GM23338 (cell line): ENCODE measurements around the gene DYNLRB1. TPM values are rescaled to one million over a fixed set of nuclear protein-coding genes. Genes with fewer than 3 reads are reported as not detected.

Source experiments
- ATAC-seq: fragments of 200-7000 bp; cut with Tn5 transposase; 3 replicates; pipeline ENCODE4 v1.9.1; 2020
- DNase-seq: peaks from one replicate; pipeline ENCODE4 v3.0.0-alpha.2; 2015; ENCODE audit warnings: low spot score
- H2AFZ ChIP-seq: fragments of 200-600 bp; sonication (generic); 2 replicates; pipeline ENCODE4 v1.8.0; 2016; ENCODE audit warnings: antibody characterized with exemption, mild to moderate bottlenecking, moderate library complexity
- H3F3A ChIP-seq: fragments of 200-600 bp; sonication (generic); replicated peaks from 2 replicates; pipeline ENCODE4 v1.8.0; 2017; ENCODE audit warnings: antibody characterized with exemption, mixed run types, low read depth
- H3K27ac ChIP-seq: fragments of 200-600 bp; sonication (generic); 2 replicates; pipeline ENCODE4 v1.6.1; 2016; ENCODE audit warnings: low read depth
- H3K27me3 ChIP-seq: fragments of 200-600 bp; sonication (generic); 2 replicates; pipeline ENCODE4 v1.8.0; 2016; ENCODE audit warnings: mild to moderate bottlenecking, mixed run types, moderate library complexity; ENCODE audit not compliant: insufficient read depth
- H3K36me3 ChIP-seq: fragments of 200-600 bp; sonication (generic); 2 replicates; pipeline ENCODE4 v1.8.0; 2016; ENCODE audit warnings: mild to moderate bottlenecking; ENCODE audit not compliant: insufficient read depth
- H3K4me1 ChIP-seq: fragments of 200-600 bp; sonication (generic); 2 replicates; pipeline ENCODE4 v1.8.0; 2016; ENCODE audit warnings: mild to moderate bottlenecking, moderate library complexity; ENCODE audit not compliant: insufficient read depth
- H3K4me2 ChIP-seq: fragments of 200-600 bp; sonication (generic); 2 replicates; pipeline ENCODE4 v1.7.1; 2017; ENCODE audit warnings: mixed run types
- H3K4me3 ChIP-seq: fragments of 200-600 bp; sonication (generic); 2 replicates; pipeline ENCODE4 v1.6.1; 2016; ENCODE audit warnings: mixed run types
- H3K79me2 ChIP-seq: fragments of 200-600 bp; sonication (generic); replicated peaks from 2 replicates; pipeline ENCODE4 v1.8.0; 2017; ENCODE audit warnings: mild to moderate bottlenecking; ENCODE audit not compliant: insufficient read depth
- H3K9me2 ChIP-seq: fragments of 200-600 bp; sonication (generic); 2 replicates; pipeline ENCODE4 v1.8.0; 2017; ENCODE audit not compliant: insufficient read depth
- H4K20me1 ChIP-seq: fragments of 200-600 bp; sonication (generic); replicated peaks from 2 replicates; pipeline ENCODE4 v1.8.0; 2017; ENCODE audit warnings: mild to moderate bottlenecking; ENCODE audit not compliant: insufficient read depth
- H3K27ac Mint-ChIP-seq: 2 replicates; pipeline ENCODE4 v1.8.0; 2020; ENCODE audit warnings: inconsistent platforms, mild to moderate bottlenecking, moderate library complexity, mixed read lengths
- H3K27me3 Mint-ChIP-seq: 3 replicates; pipeline ENCODE4 v1.8.0; 2022; ENCODE audit warnings: low read depth, mild to moderate bottlenecking, moderate library complexity, mixed read lengths, inconsistent platforms; ENCODE audit not compliant: insufficient read depth, poor library complexity
- H3K36me3 Mint-ChIP-seq: 3 replicates; pipeline ENCODE4 v1.8.0; 2021; ENCODE audit warnings: low read depth, mild to moderate bottlenecking, inconsistent platforms, moderate library complexity, mixed read lengths
- H3K4me1 Mint-ChIP-seq: 3 replicates; pipeline ENCODE4 v1.8.0; 2020; ENCODE audit warnings: mild to moderate bottlenecking, inconsistent platforms, mixed read lengths
- H3K4me3 Mint-ChIP-seq: 3 replicates; pipeline ENCODE4 v1.8.0; 2021; ENCODE audit warnings: moderate library complexity, mild to moderate bottlenecking, inconsistent platforms, mixed read lengths
- H3K9me3 Mint-ChIP-seq: 3 replicates; pipeline ENCODE4 v1.8.0; 2020; ENCODE audit warnings: moderate library complexity, mild to moderate bottlenecking, inconsistent platforms, mixed read lengths
- CREB1 ChIP-seq: fragments of 250-450 bp; sonication (Bioruptor Pico); IDR thresholded peaks from 2 replicates; pipeline ENCODE4 v1.5.0; 2020; ENCODE audit warnings: low read depth, mild to moderate bottlenecking, moderate library complexity
- CTCF ChIP-seq, 2 experiments: fragments of 200-600 bp in 1 of 2; sonication (generic) in 1 of 2; conservative IDR thresholded peaks; 2 replicates each; pipeline versions ENCODE4 v1.5.1 to v1.6.1; 2016 to 2017; ENCODE audit warnings: antibody characterized with exemption in 2 of 2, low read depth in 2 of 2, mild to moderate bottlenecking in 2 of 2, moderate library complexity in 1 of 2
- ETS1 ChIP-seq: IDR thresholded peaks from 2 replicates; pipeline ENCODE4 v1.6.1; 2016; ENCODE audit warnings: antibody characterized with exemption
- EZH2 ChIP-seq: fragments of 200-600 bp; sonication (generic); IDR thresholded peaks from one replicate; pipeline ENCODE4 v1.8.0; 2017; ENCODE audit warnings: antibody characterized with exemption, mild to moderate bottlenecking, low read depth; ENCODE audit not compliant: unreplicated experiment
- EZH2phosphoT487 ChIP-seq: fragments of 200-600 bp; sonication (generic); IDR thresholded peaks from one replicate; pipeline ENCODE4 v1.8.1; 2018; ENCODE audit warnings: antibody characterized with exemption; ENCODE audit not compliant: unreplicated experiment
- JUNB ChIP-seq: IDR thresholded peaks from one replicate; pipeline ENCODE4 v1.6.1; 2016; ENCODE audit warnings: antibody characterized with exemption; ENCODE audit not compliant: unreplicated experiment
- NANOG ChIP-seq: IDR thresholded peaks from 2 replicates; pipeline ENCODE4 v1.6.1; 2016; ENCODE audit warnings: antibody characterized with exemption, borderline replicate concordance
- POLR2AphosphoS5 ChIP-seq: IDR thresholded peaks from 2 replicates; pipeline ENCODE4 v1.6.1; 2016; ENCODE audit warnings: antibody characterized with exemption, low read depth
- REST ChIP-seq: IDR thresholded peaks from one replicate; pipeline ENCODE4 v1.6.1; 2018; ENCODE audit warnings: antibody characterized with exemption; ENCODE audit not compliant: unreplicated experiment
- STAT1 ChIP-seq: IDR thresholded peaks from one replicate; pipeline ENCODE4 v1.6.1; 2016; ENCODE audit warnings: antibody characterized with exemption; ENCODE audit not compliant: unreplicated experiment
- ZNF114 ChIP-seq: fragments of 250-450 bp; sonication (Bioruptor Pico); IDR thresholded peaks from 2 replicates; pipeline ENCODE4 v1.5.0; 2020; ENCODE audit warnings: mild to moderate bottlenecking, moderate library complexity
- ZNF331 ChIP-seq: fragments of 250-450 bp; sonication (Bioruptor Pico); IDR thresholded peaks from 2 replicates; pipeline ENCODE4 v1.5.0; 2020; ENCODE audit warnings: low read depth, mild to moderate bottlenecking, moderate library complexity
- ZNF462 ChIP-seq: fragments of 250-450 bp; sonication (Bioruptor Pico); IDR thresholded peaks from 2 replicates; pipeline ENCODE4 v1.5.0; 2020; ENCODE audit warnings: mild to moderate bottlenecking, moderate library complexity
- polyA plus RNA-seq: library from polyadenylated mRNA; unstranded; fragments of >200 nt; fragmentation: Nextera tagmentation; extraction: Ambion mirVana; gene quantifications from 2 replicates; pipeline ENCODE4 v1.2.1, GENCODE V29; 2016
- total RNA-seq: library from RNA; depleted of rRNA; stranded (reverse); fragments of >200 nt; shearing (Covaris generic); gene quantifications from 2 replicates; pipeline ENCODE4 v1.2.3, GENCODE V29; 2014

The DYNLRB1 gene
- total and polyA plus RNA-seq, 2 experiments from 2014 or later = 107 to 376 TPM

- peaks cover 63% of the 10 kb centered on the region for H3K36me3 Mint-ChIP-seq
These were observed 14.1 kb downstream of the DYNLRB1 start for GRCh38 chr20:34530342-34530741.

More at GRCh38 chr20:34530342-34530741, 14.1 kb downstream of the DYNLRB1 start:
- H3K27ac ChIP-seq = no peak overlapping the region
- H3K27me3 ChIP-seq = no peaks in the 10 kb centered on the region
- H3K9me2 ChIP-seq = no peaks in the 10 kb centered on the region
- Mint-ChIP-seq H3K27me3 (peaks cover 3% of the 10 kb centered on the region), H3K4me1 (no peaks in the 10 kb centered on the region), H3K9me3 (no peaks in the 10 kb centered on the region), H3K4me3 (no peak overlapping the region), H3K27ac (no peak overlapping the region)
- H3K79me2 ChIP-seq = peaks cover 7% of the 10 kb centered on the region; the same call in 1 of the 2 replicates
- no peak for ATAC-seq
- peaks cover 5% of the 10 kb centered on the region; the same call in 1 of the 2 replicates for H3K36me3 ChIP-seq
- TF ChIP-seq CREB1 (CRISPR knock-in tag) = no peak
- TF ChIP-seq REST = no peak
- TF ChIP-seq ZNF331 (CRISPR knock-in tag) = no peak
- no peak for TF ChIP-seq NANOG
- no peak for TF ChIP-seq CTCF (conservative IDR thresholded peaks at IDR 0.05; ENCODE audit: low read depth in 2 of 2)
- TF ChIP-seq EZH2phosphoT487 = no peak
- no peak for TF ChIP-seq STAT1
- TF ChIP-seq ZNF114 (CRISPR knock-in tag) = no peak
- TF ChIP-seq EZH2 = no peak
- no peak for TF ChIP-seq JUNB
- no peak for TF ChIP-seq ZNF462 (CRISPR knock-in tag)
- TF ChIP-seq POLR2AphosphoS5 = no peak
- no peak for TF ChIP-seq ETS1
- no peaks in the 10 kb centered on the region for H3K4me1 ChIP-seq
- H2AFZ ChIP-seq = no peak overlapping the region
- no peak for DNase-seq
- H4K20me1 ChIP-seq = peaks cover 14% of the 10 kb centered on the region
- no peak overlapping the region for H3K4me3 ChIP-seq
- no peaks in the 10 kb centered on the region for H3F3A ChIP-seq
- H3K4me2 ChIP-seq = no peak overlapping the region
